Measurements from ENCODE around the gene CTSS. TPM values are rescaled to one million over a fixed set of nuclear protein-coding genes. Genes with fewer than 3 reads are reported as not detected.

CTSS gene
- total and polyA plus RNA-seq, 2 experiments from 2014 or later, result 1.0 to 2.5 TPM

GRCh38 chr1:150808846-150809245, 43.3 kb upstream of the CTSS start:
- peak; percentile 51 for DNase-seq
- Histone ChIP-seq H3K4me1 (ENCODE audit: insufficient read depth) (peaks cover 42% of the 10 kb centered on the region), H3K79me2 (ENCODE audit: insufficient read depth) (0 out of 2 replicates have a peak, but pooled peaks cover 7% of the 10 kb centered on the region), H3K9ac (peak overlapping the region; percentile 75), H3K4me2 (ENCODE audit: unreplicated experiment) (peak overlapping the region; percentile 90), H3K4me3 (peak overlapping the region; percentile 72), H2AFZ (peak overlapping the region; percentile 17; the same call in 1 of the 2 replicates), H3F3A (ENCODE audit: insufficient read depth) (peaks cover 45% of the 10 kb centered on the region), H3K36me3 (ENCODE audit: low read depth) (peaks cover 22% of the 10 kb centered on the region), H3K9me3 (ENCODE audit: low read depth) (no peaks in the 10 kb centered on the region), H3K27ac (peak overlapping the region; percentile 72), H3K27me3 (replicated peaks; ENCODE audit: insufficient read depth) (no peaks in the 10 kb centered on the region), H4K20me1 (ENCODE audit: insufficient read depth) (no peaks in the 10 kb centered on the region), H3K9me2 (ENCODE audit: insufficient read depth) (no peaks in the 10 kb centered on the region)
- WGBS, 2 experiments (ENCODE audit: low coverage in 1 of 2, low lambda C conversion rate in 2 of 2, missing lambda C conversion rate in 2 of 2), result 2 to 10% methylated on average over 2 of the region's 2 CpGs
- TF ChIP-seq EZH2phosphoT487 (IDR thresholded peaks at IDR 0.05; ENCODE audit: insufficient read depth, low read depth), result no peak
- no peak for TF ChIP-seq EZH2 (IDR thresholded peaks at IDR 0.05; ENCODE audit: insufficient read depth, poor library complexity, severe bottlenecking)
- in situ Hi-C loops (cut with MboI), result no loop called here

- Histone ChIP-seq H3K9me2 (ENCODE audit: insufficient read depth) (no peaks in the 10 kb centered on the region), H4K20me1 (ENCODE audit: insufficient read depth) (no peaks in the 10 kb centered on the region), H3K4me2 (ENCODE audit: unreplicated experiment) (peak within 1 kb of the TSS; percentile 90), H3K9ac (peak within 1 kb of the TSS; percentile 75), H3F3A (ENCODE audit: insufficient read depth) (peaks cover 45% of the 10 kb centered on the region), H3K27me3 (replicated peaks; ENCODE audit: insufficient read depth) (no peaks in the 10 kb centered on the region), H3K79me2 (ENCODE audit: insufficient read depth) (0 out of 2 replicates have a peak, but pooled peaks cover 7% of the 10 kb centered on the region), H3K9me3 (ENCODE audit: low read depth) (no peaks in the 10 kb centered on the region), H3K4me3 (peak within 1 kb of the TSS; percentile 72), H3K27ac (peak within 1 kb of the TSS; percentile 72), H3K4me1 (ENCODE audit: insufficient read depth) (peaks cover 42% of the 10 kb centered on the region), H2AFZ (peak within 1 kb of the TSS; percentile 59), H3K36me3 (ENCODE audit: low read depth) (peaks cover 19% of the 10 kb centered on the region)
- DNase-seq, result peak; percentile 77
- TF ChIP-seq EZH2phosphoT487 (IDR thresholded peaks at IDR 0.05; ENCODE audit: insufficient read depth, low read depth) (no peak), EZH2 (IDR thresholded peaks at IDR 0.05; ENCODE audit: insufficient read depth, poor library complexity, severe bottlenecking) (no peak)
- WGBS, 2 experiments (ENCODE audit: low coverage in 1 of 2, low lambda C conversion rate in 2 of 2, missing lambda C conversion rate in 2 of 2), result 1 to 3% methylated on average over 7 of the region's 7 CpGs
- in situ Hi-C loops (cut with MboI), result no loop called here
These were observed 42.5 kb upstream of the CTSS start, which contains the start of gene CTSK for GRCh38 chr1:150808121-150808520. TSS of gene CTSK (minus strand) at chr1:150808260. CDS start at chr1:150806805, 1,455 bp downstream.

GRCh38 chr1:150807249-150808023, 41.9 kb upstream of the CTSS start:
- H3K9me3 ChIP-seq (ENCODE audit: low read depth), result no peaks in the 10 kb centered on the region

GRCh38 chr1:150805899-150806298, 40.3 kb upstream of the CTSS start:
- H3K27me3 ChIP-seq (replicated peaks; ENCODE audit: insufficient read depth), result no peaks in the 10 kb centered on the region
- peaks cover 44% of the 10 kb centered on the region for H3F3A ChIP-seq (ENCODE audit: insufficient read depth)
- no peaks in the 10 kb centered on the region for H3K9me2 ChIP-seq (ENCODE audit: insufficient read depth)
- no peak overlapping the region for H3K27ac ChIP-seq
- WGBS, 2 experiments (ENCODE audit: low coverage in 1 of 2, low lambda C conversion rate in 2 of 2, missing lambda C conversion rate in 2 of 2), result 58 to 60% methylated on average over 4 of the region's 4 CpGs
- TF ChIP-seq EZH2 (IDR thresholded peaks at IDR 0.05; ENCODE audit: insufficient read depth, poor library complexity, severe bottlenecking) (no peak), EZH2phosphoT487 (IDR thresholded peaks at IDR 0.05; ENCODE audit: insufficient read depth, low read depth) (no peak)
- H3K4me1 ChIP-seq (ENCODE audit: insufficient read depth), result peaks cover 42% of the 10 kb centered on the region
- H3K79me2 ChIP-seq (ENCODE audit: insufficient read depth), result no peaks in the 10 kb centered on the region
- H3K4me3 ChIP-seq, result no peak overlapping the region
- H3K9me3 ChIP-seq (ENCODE audit: low read depth), result no peaks in the 10 kb centered on the region
- H2AFZ ChIP-seq, result no peak overlapping the region
- no peaks in the 10 kb centered on the region for H4K20me1 ChIP-seq (ENCODE audit: insufficient read depth)
- no peak overlapping the region for H3K4me2 ChIP-seq (ENCODE audit: unreplicated experiment)
- DNase-seq, result no peak
- no peaks in the 10 kb centered on the region for H3K36me3 ChIP-seq (ENCODE audit: low read depth)
- in situ Hi-C loops (cut with MboI), result no loop called here
- no peak overlapping the region for H3K9ac ChIP-seq

More at GRCh38 chr1:150807249-150808023, 41.9 kb upstream of the CTSS start:
- 1 to 2% methylated on average over 7 of the region's 7 CpGs for WGBS, 2 experiments (ENCODE audit: low coverage in 1 of 2, low lambda C conversion rate in 2 of 2, missing lambda C conversion rate in 2 of 2)
- H3K4me1 ChIP-seq (ENCODE audit: insufficient read depth), result peaks cover 42% of the 10 kb centered on the region
- H3K27me3 ChIP-seq (replicated peaks; ENCODE audit: insufficient read depth), result no peaks in the 10 kb centered on the region
- H3K79me2 ChIP-seq (ENCODE audit: insufficient read depth), result 0 out of 2 replicates have a peak, but pooled peaks cover 7% of the 10 kb centered on the region
- H3K9me2 ChIP-seq (ENCODE audit: insufficient read depth), result no peaks in the 10 kb centered on the region
- H3K36me3 ChIP-seq (ENCODE audit: low read depth), result peaks cover 13% of the 10 kb centered on the region
- peak; percentile 54 for DNase-seq
- peaks cover 45% of the 10 kb centered on the region for H3F3A ChIP-seq (ENCODE audit: insufficient read depth)
- H3K4me2 ChIP-seq (ENCODE audit: unreplicated experiment), result peak overlapping the region; percentile 90
- peak overlapping the region; percentile 72 for H3K4me3 ChIP-seq
- TF ChIP-seq EZH2phosphoT487 (IDR thresholded peaks at IDR 0.05; ENCODE audit: insufficient read depth, low read depth), result no peak
- no peak for TF ChIP-seq EZH2 (IDR thresholded peaks at IDR 0.05; ENCODE audit: insufficient read depth, poor library complexity, severe bottlenecking)
- in situ Hi-C loops (cut with MboI), result no loop called here
- H4K20me1 ChIP-seq (ENCODE audit: insufficient read depth), result no peaks in the 10 kb centered on the region
- peak overlapping the region; percentile 72 for H3K27ac ChIP-seq
- H2AFZ ChIP-seq, result peak overlapping the region; percentile 59
- H3K9ac ChIP-seq, result peak overlapping the region; percentile 75
